ENCODE data around the gene CADM1. TPM values are rescaled to one million over a fixed set of nuclear protein-coding genes. Genes with fewer than 3 reads are reported as not detected.

CADM1 gene
- total RNA-seq, 2 donors from 2014 or later, result 49.6 to 137 TPM

- Histone ChIP-seq H3K4me3 (no peak overlapping the region), H3K9me3 (no peaks in the 10 kb centered on the region), H3K27me3 (replicated peaks; ENCODE audit: insufficient read depth) (no peaks in the 10 kb centered on the region), H3K36me3 (no peaks in the 10 kb centered on the region), H3K4me1 (replicated peaks) (no peaks in the 10 kb centered on the region), H3K27ac (no peak overlapping the region)
- intact Hi-C loops (cut with DNase I), result no loop called here
- WGBS, result 36% methylated on average over 7 of the region's 7 CpGs
- TF ChIP-seq CTCF (IDR thresholded peaks at IDR 0.05) (no peak), POLR2AphosphoS5 (IDR thresholded peaks at IDR 0.05) (no peak), POLR2A (IDR thresholded peaks at IDR 0.05) (no peak)
- no peak for DNase-seq (ENCODE audit: low spot score)
Observed at GRCh38 chr11:115256397-115257197, 247.6 kb downstream of the CADM1 start.

- WGBS, result 77% methylated on average over 9 of the region's 9 CpGs
- no peaks in the 10 kb centered on the region for H3K27me3 ChIP-seq (replicated peaks; ENCODE audit: insufficient read depth)
- no peak for DNase-seq (ENCODE audit: low spot score)
- H3K36me3 ChIP-seq, result no peaks in the 10 kb centered on the region
- intact Hi-C loops (cut with DNase I), result no loop called here
- no peak overlapping the region for H3K4me3 ChIP-seq
- H3K9me3 ChIP-seq, result no peaks in the 10 kb centered on the region
- H3K27ac ChIP-seq, result no peak overlapping the region
- no peaks in the 10 kb centered on the region for H3K4me1 ChIP-seq (replicated peaks)
- TF ChIP-seq POLR2AphosphoS5 (IDR thresholded peaks at IDR 0.05) (no peak), POLR2A (IDR thresholded peaks at IDR 0.05) (no peak), CTCF (IDR thresholded peaks at IDR 0.05) (no peak)
Observed at GRCh38 chr11:115255006-115255762, 249.0 kb downstream of the CADM1 start.

GRCh38 chr11:115251126-115251525 is 253.1 kb downstream of the CADM1 start:
- Histone ChIP-seq H3K4me1 (replicated peaks) (no peaks in the 10 kb centered on the region), H3K9me3 (no peaks in the 10 kb centered on the region), H3K27ac (no peak overlapping the region), H3K27me3 (replicated peaks; ENCODE audit: insufficient read depth) (no peaks in the 10 kb centered on the region), H3K36me3 (no peaks in the 10 kb centered on the region), H3K4me3 (no peak overlapping the region)
- TF ChIP-seq CTCF (IDR thresholded peaks at IDR 0.05), result no peak
- TF ChIP-seq POLR2A (IDR thresholded peaks at IDR 0.05), result no peak
- no peak for TF ChIP-seq POLR2AphosphoS5 (IDR thresholded peaks at IDR 0.05)
- no peak for DNase-seq (ENCODE audit: low spot score)
- intact Hi-C loops (cut with DNase I), result no loop called here
- 45% methylated on average over 4 of the region's 4 CpGs for WGBS

GRCh38 chr11:115249061-115249578 is 255.1 kb downstream of the CADM1 start:
- DNase-seq (ENCODE audit: low spot score), result no peak
- Histone ChIP-seq H3K4me3 (no peak overlapping the region), H3K27me3 (replicated peaks; ENCODE audit: insufficient read depth) (no peaks in the 10 kb centered on the region), H3K4me1 (replicated peaks) (no peaks in the 10 kb centered on the region), H3K27ac (no peak overlapping the region), H3K36me3 (no peaks in the 10 kb centered on the region), H3K9me3 (no peaks in the 10 kb centered on the region)
- TF ChIP-seq POLR2AphosphoS5 (IDR thresholded peaks at IDR 0.05), result no peak
- intact Hi-C loops (cut with DNase I), result no loop called here
- WGBS, result 48% methylated on average over 4 of the region's 4 CpGs

GRCh38 chr11:115247953-115248352 is 256.3 kb downstream of the CADM1 start:
- H3K4me1 ChIP-seq (replicated peaks), result no peaks in the 10 kb centered on the region
- no peaks in the 10 kb centered on the region for H3K9me3 ChIP-seq
- H3K27ac ChIP-seq, result no peak overlapping the region
- no peak for DNase-seq (ENCODE audit: low spot score)
- no peaks in the 10 kb centered on the region for H3K36me3 ChIP-seq
- intact Hi-C loops (cut with DNase I), result no loop called here
- H3K4me3 ChIP-seq, result no peak overlapping the region
- no peak for TF ChIP-seq POLR2A (IDR thresholded peaks at IDR 0.05)
- TF ChIP-seq CTCF (IDR thresholded peaks at IDR 0.05), result no peak
- no peak for TF ChIP-seq POLR2AphosphoS5 (IDR thresholded peaks at IDR 0.05)
- 100% methylated on average over 1 of the region's 1 CpG for WGBS
- no peaks in the 10 kb centered on the region for H3K27me3 ChIP-seq (replicated peaks; ENCODE audit: insufficient read depth)

Measured in prostate gland (tissue), 2 donors.